Epidermal melanocyte (primary cell): ENCODE data around the gene CNTNAP2.

Source experiments
- DNase-seq: peaks from one replicate; pipeline ENCODE4 v3.0.0; 2011; ENCODE audit warnings: low spot score; ENCODE audit not compliant: insufficient read length

CNTNAP2 gene

DNA sequence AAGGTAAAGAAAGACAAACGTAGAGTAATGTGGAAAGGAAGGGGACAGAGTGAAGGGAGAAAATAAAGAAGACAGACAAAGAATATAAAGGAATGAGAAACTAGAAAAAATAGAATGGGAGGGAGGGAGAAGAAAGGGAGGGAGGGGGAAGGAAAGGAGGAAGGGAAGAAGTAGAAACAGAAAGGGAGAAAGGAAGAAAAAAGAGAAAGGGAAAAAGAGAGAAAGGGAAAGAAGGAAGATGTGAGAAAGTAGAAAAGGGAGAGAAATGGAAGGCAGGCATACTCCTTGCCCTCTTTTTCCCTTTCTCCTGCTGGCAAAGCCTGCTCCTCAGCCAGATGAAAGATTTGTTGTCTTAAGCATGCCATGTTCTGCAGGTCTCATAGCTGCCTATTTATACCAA lies 1336.2 kb downstream of the CNTNAP2 start:
- no peak for DNase-seq

DNA sequence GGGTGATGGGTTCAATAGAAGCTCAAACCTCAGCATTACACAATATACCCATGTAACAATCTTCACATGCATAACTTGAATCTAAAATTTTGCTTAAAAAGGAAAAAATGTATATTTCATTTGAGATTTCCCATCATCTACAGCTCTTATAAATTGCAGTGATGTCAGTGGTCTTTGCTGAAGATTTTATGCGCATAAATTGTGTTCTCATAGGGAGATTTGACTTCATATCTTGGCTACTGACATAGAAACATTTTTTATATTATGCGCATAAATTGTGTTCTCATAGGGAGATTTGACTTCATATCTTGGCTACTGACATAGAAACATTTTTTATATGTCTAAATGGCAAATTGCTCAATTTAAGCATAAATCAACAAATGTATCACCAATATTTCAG lies 1348.6 kb downstream of the CNTNAP2 start:
- DNase-seq: no peak

DNA sequence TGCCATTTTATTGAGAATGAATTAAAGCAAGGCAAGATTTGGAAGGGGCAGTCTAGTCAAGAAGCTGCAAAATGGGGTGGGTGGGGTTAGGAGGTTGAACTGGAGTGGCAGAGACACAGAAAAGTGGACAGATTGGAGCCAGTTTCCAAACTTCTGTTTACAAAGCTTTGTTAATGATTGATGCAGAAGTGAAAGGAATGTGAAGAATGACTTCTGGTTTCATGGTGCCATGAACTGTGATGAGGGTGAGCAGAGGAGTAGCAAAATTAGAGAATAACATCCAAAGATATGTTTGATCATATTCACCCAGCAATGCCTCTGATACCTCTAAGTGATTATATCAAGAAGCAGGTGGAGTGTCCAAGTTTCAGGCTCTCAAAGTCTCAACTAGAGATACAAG lies 1356.0 kb downstream of the CNTNAP2 start:
- DNase-seq: no peak

DNA sequence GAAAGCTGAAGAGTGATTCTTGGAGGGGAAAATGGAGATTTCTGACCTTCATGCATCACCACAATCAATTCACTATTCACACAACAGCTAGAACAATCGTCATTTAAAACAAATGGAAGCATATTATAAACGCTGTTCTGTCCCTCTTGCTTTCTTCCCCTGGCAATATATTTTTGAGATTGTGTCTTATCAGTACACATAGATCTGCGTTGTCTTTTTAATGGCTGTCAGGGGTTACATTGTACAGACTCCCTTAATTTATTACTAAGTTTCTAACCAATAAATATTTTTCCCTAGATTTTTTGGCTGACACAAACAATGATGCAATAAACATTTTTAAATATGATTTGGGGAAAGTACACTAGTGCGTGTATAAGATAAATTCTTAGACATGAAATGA lies 1358.3 kb downstream of the CNTNAP2 start:
- no peak for DNase-seq

DNA sequence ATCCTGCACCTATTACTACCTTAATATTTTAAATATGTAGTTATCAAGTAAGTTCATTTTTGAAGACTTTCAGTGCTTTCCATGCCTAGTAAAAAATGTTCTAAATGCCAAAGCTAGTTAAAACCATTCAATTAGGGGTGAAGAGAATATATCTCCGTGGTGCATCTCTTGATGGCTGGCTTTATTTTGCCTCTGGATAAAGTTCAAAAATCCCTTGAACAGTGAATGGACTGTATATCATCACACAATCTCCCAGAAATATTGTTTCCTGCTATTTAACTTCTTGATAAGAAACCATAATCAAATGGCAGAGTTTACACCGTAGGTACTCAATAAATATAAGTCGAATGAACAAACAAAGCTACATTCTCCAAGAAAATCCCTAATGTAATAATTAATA lies 1360.9 kb downstream of the CNTNAP2 start:
- no peak for DNase-seq

DNA sequence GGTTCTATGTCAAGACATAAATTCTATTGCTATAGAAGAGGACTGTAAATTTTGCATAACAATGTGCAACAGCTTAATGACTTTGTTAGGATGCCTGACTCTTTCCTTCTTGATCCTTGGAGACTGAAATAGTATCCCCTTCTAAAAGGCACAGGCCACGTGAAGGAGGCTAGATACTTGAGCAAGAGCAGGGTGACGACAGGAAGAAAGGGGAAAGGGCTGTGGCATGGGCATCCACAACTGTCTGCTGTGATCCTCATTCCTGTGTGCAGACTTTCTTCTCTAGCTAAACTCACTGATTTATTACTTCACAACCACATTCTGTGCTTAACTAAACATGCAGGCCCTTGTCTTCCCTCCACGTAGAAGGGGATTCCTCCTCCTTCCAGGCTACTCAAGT lies 1362.2 kb downstream of the CNTNAP2 start:
- DNase-seq: no peak

DNA sequence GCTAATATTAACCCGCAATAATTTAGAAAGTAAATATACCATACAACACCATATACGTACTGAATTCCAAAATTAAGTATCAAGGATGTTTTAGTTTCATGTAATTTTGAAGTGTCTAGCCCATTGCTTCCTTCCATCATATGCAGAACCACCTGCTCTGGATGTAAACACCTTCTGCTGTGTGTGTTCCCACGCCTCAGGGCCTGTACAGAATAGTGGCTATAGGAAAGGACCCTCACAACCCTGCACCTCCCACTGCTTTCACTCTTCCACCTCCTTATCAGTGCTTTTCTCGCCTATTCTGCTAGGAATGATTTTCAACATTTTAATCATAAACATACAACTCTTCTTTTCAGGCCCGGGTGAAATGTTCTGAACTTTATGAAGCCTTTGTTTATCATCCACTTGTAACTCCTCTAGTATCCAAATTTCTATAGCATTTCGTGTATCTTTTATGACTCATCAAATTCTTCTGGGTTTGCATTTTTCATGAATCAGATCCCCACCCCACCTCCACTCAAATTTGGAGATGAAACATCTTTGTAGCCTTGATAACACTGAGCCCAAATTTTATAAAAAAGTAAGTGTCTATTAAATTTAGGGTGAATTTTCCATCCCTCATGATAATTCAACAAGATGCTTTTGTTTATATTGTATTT lies 1367.2 kb downstream of the CNTNAP2 start:
- no peak for DNase-seq

DNA sequence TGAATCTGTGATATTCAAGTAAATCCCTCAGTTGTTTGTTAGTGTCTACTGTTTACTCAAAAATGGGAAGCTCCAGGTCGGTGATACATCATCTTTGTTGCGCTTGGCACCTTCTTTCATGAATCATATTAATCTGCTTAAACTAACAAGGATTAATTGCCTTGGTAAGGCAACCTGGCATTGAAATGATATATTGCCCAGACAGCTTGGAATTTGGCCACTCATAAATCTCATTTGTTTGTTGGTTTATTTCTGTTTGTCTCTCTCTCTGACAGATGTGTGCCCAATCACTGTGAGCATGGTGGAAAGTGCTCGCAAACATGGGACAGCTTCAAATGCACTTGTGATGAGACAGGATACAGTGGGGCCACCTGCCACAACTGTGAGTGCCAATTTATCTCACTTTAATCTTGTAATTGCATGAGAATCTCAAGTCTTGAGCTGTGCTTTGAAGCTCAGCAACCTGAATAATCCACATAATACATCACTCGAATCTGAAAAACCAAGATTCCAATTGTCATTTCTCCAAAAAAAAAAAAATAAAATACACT lies 1369.1 kb downstream of the CNTNAP2 start:
- no peak for DNase-seq

DNA sequence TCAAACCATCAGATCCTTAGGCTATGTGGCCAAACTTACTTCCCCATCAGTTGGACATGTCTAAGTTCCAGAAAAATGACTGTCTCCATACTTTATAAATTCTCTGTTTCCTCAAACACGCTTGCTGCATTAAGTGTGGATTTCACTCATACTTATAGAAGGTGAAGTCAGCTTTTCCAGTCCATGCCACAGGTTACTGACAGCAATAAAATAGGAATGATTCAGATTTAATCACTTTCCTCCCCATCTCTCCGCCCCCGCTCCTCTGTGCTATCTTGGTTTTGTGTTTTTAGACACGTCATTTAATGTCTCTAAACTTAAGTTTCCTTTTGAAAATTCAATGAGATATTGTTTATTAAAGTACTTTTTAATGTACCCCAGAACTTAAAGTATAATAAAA lies 1376.0 kb downstream of the CNTNAP2 start:
- DNase-seq: no peak

DNA sequence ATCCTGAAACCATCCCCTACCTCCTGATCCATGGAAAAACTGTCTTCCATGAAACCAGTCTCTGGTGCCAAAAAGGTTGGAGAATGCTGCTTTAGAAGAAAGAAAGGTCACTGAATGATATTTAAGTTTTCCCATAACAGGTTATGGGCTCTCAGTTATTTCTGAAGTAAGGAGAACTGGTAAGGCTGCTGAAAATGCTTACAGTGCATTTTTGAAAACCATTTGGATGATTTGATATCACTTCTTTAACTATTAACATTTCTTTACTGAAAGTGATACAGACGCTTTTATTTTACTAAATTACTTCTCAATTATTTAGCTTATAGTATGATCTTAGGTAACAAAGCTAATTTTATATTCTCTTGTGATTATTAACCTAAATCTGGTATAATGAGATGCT lies 1379.6 kb downstream of the CNTNAP2 start:
- no peak for DNase-seq

DNA sequence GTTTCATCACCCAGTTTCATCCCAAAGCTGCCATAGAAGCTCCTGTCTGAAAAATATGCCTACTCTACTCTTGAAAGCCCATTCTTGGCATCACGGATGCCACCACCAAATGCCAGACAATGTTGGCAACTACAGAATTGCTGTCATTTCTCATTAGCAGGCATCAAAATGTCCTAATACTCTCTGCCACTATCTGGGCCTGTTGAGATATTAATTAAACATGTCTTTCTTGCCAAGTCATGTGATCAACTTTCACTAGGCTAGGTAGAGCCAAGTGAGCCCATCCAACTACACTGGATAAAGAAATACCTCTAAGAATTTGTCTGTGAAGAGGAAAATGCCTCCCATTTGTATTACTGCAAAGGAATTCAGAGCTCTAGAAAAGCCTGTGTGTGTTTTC lies 1380.6 kb downstream of the CNTNAP2 start:
- no peak for DNase-seq

DNA sequence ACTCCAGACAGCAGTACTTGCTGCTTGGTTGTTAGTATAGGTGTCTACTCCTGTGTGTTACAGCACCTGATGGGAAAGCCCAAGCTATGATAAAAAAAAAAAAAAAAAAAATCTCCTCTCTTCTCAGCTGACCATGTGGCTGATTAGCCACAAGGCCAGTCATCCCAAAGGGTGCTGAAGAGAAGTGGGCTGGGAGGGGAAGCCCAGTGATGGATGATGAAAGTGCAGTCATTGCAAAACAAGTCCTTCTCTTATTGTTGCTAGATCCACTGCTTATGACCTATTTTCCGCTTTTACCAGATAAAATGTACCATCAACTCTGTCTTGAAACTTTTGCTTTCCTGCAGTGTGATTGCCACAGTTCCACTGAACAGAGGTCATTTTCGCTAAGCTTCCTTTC lies 1381.5 kb downstream of the CNTNAP2 start:
- DNase-seq: no peak

DNA sequence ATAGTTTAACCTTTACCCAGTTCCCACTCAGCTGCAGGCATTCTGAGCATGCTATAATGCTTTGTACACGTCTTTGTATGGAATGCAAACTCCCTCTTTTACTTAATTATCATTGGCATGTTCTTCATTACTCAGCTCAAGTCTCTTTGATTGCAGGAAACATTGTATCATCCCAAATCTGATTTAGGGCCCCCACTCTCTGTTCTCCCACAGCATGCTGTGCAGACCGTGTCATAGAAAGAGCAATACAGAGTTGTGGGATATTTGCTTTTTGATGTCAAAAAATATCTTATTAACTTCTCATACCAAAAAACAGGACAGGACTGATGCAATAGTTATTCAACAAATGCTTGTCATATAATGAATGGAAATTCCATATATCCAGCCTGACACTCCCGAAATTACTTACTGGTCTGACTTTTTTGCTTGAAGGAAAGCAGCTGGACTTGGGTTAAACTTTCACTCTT lies 1392.5 kb downstream of the CNTNAP2 start:
- DNase-seq: no peak

DNA sequence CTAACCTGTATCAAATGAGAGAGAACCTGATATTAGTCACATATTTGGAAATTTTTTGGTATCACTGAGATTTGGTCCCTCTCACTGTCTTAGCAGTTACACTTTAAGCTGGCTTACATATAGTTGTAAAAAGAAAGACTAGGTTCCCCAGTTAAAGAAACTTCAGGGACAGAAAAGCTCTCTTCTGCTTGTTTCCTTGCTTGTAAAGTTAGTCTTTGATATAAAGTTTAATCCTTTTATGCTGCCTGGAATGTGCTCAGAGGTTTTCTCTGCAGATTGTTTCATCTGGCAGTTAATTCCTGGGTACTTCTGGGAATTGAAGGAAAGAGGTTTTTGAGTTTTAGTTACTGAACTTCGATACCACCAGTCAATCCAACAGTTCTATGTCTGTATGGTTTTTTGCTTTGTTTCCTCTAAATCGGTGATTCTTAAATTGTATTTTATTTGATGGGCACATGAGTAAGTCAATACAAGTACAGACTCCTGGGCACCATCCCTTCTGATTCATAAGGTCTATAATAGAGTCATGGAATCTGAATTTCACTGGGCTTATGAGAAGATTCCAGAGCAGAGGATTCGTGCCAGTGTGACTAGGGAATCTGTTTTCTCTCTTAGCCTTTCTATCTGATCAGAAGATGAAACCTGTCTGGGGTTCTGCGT lies 1393.1 kb downstream of the CNTNAP2 start:
- DNase-seq: no peak

DNA sequence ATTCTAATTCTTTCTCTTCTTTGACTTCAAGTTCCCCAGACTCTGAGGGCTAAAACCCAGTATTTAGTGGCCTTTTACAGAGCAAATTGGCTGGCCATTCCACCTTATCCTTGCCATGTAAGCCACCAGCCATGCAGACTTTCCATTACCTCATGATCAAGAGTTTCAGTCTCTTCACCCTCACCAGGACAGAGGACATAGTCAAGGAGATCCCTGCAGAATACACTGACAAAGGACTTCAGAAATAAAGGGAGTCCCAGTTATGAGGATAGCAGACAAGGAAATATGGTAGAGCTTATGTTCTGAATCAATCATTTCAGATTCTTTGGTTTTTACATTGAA lies 1393.6 kb downstream of the CNTNAP2 start:
- no peak for DNase-seq

DNA sequence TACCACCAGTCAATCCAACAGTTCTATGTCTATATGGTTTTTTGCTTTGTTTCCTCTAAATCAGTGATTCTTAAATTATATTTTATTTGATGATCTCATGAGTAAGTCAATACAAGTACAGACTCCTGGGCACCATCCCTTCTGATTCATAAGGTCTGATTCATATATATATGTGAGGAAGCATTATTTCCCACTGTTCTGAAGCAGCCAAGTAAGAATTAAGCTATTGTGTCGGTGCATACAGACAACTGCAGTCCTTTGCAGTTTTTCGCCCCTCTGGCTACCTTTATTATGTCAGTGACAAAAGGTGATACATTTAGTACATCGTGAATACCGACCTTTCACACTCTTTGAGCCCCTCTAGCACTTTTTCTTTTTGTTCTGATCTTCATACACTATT lies 1394.3 kb downstream of the CNTNAP2 start:
- DNase-seq: no peak

DNA sequence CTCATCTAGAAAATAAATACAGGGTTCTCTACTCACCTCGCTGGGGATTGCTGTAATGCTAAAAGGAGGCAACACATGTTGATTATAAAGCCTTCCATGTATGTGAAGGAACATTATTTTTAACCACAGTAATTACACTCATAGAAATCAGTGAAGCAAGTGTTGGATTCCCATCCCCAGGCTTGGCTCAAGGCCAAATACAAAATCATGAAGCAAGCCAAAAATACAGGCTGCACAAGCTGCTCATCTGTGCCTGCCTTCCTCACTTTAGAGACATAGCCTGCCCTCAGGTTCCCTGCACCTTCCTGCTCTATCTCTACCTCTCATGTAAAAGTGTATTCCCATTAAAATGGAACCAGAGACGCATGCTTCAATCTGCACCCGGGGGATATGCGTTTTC lies 1396.8 kb downstream of the CNTNAP2 start:
- no peak for DNase-seq

DNA sequence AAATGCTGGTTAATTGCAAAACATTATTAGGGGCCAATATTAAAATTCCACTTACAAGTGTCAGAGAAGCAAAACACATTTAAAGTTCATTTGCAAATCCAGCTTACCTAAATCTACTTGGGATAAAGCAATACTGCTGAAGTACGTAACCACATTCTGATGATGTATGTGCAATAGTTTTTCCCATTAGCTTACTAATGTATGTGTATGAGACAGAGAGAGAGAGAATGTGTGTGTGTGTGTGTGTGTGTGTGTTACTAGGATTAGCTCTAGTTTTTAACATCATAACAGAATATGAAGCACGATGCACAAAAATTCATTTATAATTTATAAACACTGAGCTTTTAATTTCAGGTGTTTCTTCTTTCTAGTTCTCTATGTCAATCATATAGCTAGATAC lies 1399.8 kb downstream of the CNTNAP2 start:
- DNase-seq: no peak

DNA sequence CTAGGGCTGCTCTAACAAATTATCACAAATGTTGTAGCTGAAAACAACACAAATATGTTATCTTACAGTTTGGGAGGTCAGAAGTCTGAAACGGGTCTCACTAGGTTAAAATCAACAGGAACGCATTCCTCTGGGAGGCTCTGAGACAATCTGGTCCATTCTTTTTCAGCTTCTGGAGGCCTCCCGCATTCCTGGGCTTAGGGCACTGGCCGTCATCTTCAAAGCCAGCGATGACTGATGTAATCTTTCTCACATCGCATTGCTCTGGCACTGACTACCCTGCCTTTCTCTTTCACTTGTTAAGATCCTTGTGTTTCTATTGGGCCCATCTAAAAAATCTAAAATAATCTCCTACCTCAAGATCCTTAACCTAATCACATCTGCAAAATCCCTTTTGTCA lies 1402.5 kb downstream of the CNTNAP2 start:
- DNase-seq: no peak

DNA sequence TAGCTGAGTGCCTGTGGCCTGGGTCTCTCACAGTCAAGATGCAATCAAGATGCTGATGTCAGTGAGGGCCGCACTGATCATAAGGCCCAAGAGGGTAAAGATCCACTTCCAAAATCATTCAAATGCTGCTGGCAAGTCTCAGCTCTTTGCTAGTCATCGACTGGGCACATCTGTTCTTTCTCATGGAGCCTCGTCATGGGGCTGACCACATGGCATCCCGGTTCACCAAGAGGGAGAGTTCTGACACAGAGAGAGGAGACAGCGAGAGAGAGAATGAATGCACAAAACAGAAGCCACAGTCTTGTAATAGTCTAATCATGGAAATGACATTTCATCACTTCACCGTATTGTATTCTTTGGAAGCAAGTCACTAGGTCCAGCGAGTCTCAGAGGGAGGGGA lies 1406.5 kb downstream of the CNTNAP2 start:
- no peak for DNase-seq

DNA sequence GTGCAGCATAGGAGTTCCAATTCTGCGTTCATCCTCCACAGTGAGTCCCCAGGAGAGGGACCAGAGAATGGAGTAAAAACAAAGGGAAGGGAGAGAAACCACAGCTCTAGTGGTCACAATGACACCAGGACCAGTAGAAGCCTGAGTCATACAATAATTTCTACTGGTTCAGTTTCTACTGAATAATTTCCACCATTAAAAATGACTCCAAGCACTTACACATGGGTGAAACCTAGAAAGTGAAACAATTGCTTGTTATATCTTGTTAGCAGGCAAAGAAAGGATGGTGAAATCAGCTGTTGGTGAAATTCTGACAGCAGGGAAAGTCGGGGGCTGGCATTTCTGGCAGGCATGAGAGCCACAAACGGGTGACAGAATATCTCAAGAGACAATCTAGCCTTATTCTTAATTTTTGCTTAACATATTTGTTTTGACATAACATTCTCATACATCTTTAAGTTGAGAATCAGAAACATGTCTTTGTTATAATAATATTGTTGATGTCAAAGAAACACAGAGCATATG lies 1408.2 kb downstream of the CNTNAP2 start:
- no peak for DNase-seq

DNA sequence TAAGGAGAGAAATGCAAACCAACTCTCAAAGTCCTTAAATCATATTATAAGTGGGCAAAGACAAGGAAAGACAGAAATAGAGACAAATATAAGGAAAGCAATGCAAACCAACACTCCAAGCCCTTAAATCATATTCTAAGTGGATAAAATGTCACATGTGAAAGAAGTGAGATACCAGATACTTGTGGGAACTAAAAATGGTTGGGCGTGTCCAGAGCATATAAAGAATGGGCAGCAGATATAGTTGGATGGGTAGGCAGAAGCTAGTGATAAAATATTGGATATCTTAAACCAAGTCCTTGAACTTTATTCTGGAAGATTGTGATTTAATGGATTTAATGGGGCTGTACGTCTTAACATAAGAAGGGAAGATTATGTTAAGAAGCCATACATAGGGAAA lies 1408.7 kb downstream of the CNTNAP2 start:
- DNase-seq: no peak

DNA sequence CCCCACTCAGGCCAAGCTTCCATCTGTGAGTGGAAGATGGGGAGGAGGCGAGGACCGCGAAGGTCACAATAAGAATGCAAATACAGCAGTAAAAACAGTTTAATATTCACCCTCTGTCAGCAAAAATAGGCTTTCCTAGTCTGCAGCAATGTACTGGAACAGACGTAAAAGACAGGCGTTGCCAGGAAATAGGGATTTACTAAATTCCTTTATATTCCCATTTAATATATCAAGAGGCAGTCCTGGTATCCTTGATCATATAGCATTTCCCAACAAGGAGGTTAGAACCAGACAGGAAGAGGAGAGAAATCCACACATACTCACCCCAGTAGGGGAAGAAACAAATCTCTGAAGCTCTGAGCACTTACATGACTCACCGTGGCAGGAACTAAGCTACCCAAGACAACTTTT lies 1419.1 kb downstream of the CNTNAP2 start:
- no peak for DNase-seq
